NCI-H1092 (cell line): ENCODE data around the gene RRP36.
"Not testable (repeated sequence)": the region's sequence is repeated elsewhere in the genome, so short reads cannot be mapped to it uniquely, and the experiment has no call there.

ENCODE experiments used
- DNase-seq: peaks from one replicate; lab custom pipeline; 2025; lab: John Stamatoyannopoulos, UW

RRP36 gene, protein sequence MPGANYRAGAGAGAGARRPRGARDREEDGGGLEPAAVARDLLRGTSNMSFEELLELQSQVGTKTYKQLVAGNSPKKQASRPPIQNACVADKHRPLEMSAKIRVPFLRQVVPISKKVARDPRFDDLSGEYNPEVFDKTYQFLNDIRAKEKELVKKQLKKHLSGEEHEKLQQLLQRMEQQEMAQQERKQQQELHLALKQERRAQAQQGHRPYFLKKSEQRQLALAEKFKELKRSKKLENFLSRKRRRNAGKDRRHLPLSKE

DNA sequence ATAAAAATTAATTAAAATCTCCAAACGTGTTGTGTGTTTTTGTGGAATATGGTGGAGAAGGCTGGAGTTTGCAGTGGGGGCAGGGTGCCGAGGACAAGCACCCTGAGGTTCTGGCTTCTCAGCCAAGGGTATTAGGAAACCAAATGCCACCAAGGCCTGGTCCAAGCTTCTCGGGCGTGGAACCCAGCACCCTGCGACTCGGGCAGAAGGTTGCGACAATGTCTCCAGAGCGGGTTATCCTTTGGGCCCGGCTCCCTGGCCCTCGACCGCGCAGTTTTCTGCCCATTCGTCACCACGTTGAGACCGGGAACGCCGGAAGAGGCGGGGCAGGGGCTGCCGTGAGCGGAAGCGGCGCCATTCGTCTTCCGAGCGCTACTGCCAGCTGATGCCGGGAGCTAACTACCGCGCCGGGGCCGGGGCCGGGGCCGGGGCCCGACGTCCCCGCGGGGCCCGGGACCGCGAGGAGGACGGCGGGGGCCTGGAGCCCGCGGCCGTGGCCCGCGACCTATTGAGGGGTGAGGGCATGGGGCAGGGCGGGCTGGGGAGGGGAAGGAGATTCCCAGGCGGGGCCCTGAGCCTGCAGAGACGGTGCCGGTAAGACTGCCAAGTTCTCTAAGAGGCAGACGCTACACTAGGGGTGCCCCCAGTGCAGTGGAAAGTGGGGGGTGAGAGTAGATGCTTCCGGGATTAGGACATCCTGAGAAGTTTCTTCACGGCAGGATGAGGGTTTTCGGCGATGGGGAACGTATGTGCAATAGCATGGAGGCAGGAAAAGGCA is at the start of gene RRP36:
RRP36 (plus strand) TSS at position 354 of the 778 bp plus-strand sequence; CDS start at position 386, 32 bp downstream.
- DNase-seq: peak; percentile 51

DNA sequence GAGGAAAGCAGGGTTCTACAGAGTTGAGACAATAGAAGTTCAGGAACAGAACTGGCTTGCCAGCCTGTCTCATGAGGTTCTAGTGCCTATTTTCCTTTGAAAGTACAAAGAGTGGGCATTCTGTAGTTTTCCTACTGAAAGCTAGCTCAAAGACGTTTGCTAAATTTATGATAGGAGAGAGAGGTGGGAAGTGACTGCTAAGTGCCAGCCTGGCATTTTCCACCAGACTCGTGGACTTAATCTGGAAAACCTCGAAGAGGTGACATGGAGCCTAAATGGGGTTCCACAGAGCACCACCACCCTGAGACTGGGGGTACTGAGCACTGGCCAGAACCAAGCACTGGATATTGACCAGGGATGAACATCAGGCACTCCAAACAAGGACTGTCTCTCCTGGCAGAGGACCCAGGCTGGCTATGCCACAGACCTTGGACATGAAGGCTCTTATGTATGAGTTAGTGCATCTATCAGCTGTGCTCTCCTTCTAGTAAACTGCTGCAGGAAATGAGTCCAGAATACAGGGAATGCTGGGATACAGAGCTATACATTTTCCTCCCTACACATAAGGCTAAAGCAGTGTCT is 49.6 kb upstream of the RRP36 start:
- DNase-seq: no peak

DNA sequence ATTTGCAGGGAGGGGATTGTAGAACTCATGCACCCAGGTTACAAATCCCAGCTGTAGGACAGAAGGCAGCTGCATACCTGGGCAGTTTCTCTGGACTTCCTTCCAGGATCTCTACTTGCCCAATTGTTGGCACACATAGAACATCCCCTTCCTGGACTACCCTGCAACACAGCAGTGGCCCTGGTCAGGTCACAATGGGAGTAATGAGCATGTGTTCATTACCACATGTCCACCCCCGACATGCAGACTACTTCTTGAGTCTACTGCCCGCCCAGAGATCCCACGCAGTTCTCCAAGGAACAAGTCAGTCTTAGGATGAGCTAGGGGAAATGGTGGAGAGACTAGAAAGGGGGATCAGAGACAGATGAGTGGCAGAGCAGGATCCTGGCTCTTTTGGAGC is 47.5 kb upstream of the RRP36 start:
- DNase-seq: no peak

DNA sequence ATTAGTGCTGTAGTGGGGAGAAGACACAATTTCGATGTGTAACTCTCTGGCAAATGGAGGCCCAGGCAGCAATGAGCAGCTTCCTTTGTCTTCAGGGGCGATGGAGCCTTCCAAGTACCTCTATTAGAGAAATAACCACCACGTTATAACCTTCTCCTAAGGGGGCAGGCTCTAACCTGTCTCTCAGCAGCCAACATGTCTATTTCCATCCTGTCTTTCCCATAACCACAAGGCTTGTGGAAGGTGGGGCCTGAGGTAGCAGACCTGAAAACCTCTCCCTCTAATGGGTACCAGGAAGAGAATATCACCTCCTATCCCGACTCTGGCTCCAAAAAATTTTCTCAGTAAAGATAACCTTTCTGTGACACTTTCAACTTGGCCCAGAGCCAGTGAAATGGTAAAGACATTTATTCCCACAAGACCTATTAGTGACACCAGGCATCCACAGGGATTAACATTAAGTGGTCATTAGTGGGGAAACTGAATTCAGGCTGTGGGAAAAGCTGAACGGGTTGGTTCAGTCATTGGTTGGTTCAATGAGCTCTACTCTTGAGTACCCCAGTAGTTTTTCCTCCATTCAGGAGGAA is 46.4 kb upstream of the RRP36 start:
- DNase-seq: no peak

DNA sequence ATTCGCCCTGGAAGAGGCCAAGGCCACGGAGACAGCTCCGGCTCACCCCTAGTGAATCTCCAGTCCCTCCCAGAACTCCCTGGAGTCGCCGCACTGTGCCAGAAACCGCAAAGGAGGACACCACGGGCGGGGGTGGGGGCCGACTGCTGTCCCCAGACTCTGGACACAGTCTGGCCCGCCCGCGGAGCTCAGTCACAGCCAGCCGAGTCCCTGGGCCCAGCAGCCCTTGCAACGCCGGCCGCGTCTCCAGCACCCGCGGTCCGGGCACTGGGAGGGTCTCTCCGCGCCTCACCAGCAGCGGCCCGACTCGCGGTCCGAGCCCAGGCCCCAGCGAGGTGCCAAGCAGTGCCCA is 43.0 kb upstream of the RRP36 start:
- no peak for DNase-seq

DNA sequence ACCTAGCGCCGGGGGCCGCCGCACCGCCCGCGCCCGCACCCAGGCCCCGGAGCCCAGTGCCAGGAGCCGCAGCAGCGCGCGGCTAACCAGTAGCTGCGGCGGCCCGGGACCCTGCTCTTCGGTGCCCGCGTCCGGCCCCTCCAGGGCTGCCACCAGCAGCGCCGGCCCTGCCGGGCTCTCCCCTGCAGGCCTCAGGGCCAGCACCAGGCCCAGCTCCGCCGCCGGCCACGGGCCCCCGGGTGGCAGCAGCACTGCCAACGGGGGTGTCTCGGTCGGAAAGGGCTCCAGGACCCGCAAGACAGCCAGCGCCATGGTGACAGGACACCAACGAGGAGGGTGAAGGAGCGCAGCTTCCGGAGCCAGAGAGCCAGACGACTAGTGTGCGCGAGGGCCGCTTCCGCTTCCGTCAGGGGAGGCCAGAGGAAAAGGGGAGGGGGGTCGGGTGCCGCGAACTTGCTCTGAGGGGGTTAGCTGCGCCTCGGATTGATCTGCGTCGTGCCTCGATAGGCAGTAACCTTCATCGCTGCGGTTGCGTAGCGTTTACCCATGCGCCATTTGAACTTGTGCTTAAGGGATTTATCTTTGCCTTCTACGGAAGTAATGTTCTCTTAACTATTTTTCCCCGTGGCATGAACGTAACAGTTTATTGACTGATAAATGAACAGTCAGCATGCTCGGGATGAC is 42.4 kb upstream of the RRP36 start, which contains the start of gene PEX6:
PEX6 (minus strand) TSS at position 343 of the 684 bp plus-strand sequence; CDS start at position 312, 31 bp downstream.
- DNase-seq: peak; percentile 96

DNA sequence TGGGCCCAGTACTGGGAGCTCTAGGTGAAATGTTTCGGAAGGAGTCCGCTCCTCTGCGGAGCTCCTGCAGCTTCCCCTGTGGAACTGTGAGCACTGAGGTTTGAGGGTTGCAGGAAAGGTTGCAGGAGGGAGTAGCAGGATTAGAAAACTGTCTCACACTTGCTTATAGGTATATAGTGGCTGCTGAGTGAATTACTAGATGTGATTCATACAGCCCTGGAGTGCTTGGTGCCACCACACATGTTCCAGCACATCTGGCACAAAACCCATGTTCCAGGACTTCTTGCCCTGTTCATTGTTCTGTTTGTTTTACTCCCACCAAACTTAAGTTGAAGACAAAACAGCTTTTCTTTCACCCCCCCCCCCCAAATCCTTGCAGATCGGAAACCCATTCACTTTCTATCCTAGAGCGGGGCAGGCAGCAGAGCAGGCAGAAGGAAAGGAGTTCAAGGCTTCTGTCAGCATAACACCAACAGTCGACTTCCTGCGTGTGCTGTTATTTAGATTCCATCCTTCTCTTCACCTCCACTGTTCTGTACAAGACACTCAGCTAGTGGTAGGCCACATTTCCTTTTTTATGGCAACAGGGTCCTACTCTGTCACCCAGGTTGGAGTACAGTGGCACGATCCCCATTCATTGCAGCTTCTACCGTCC is 41.8 kb upstream of the RRP36 start:
- DNase-seq: no peak

DNA sequence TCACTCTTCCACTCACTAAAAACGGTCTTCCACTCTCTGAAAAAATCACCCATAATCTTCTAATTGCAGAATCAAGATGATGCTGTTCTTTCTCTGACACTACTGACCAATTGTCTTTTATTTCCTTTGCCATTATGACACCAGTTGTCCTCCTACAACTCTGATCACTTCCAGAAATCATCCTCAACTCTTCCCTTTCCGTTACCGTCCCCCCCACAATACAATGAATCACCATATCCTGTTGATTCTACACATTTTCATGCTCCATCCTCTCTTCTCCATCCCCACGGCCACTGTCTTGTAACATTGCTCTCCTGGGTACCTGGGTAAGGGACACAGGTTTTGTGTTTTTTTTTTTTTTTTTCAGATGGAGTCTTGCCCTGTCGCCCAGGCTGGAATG is 39.6 kb upstream of the RRP36 start:
- no peak for DNase-seq

DNA sequence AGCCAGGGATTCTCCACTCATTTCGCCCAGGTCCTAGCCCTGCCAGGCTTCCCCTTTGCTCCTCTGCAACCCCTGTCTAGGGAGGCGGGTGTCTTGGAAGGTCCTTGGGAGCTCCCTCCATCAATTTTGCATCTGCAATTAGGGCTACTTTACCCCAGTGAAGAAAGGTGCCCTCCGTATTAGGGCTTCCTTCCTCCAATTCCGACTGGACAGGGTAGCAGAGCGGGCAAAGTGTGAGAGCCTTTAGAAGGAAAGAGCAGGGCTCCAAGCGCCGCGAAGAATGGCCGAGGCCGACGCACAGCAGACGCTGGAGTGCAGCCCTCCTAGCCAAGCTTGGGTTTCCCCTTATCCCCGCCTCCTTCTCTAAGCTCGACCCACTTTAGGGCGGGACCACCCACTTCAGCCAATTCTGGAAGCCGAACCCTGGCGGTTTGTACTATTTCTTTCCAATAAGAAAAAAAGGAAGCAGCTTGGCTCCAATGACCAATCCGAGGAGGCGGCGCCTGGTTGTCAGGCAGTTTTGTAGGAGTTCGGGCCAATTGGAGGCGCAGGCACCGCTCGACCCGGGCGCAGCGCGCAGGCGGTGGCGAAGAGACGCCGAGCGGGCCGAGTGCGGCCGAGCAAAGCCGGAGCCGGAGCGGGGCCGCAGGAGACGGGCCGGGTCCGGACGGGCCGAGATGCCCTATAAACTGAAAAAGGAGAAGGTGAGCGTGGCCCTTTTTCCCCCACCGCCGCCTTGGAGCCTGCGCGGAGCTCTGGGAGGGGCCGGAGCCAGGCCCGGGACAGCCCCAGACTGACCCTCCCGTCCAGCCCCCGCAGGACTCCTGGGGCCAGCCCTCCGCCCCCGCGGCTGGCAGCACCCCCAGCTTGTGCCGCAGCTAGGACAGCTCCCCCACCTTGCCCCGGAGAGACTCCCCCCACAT is 37.2 kb upstream of the RRP36 start, which contains the start of gene PPP2R5D:
PPP2R5D (plus strand) TSS at position 570 of the 923 bp plus-strand sequence; CDS start at position 678, 108 bp downstream.
- DNase-seq: peak; percentile 99

DNA sequence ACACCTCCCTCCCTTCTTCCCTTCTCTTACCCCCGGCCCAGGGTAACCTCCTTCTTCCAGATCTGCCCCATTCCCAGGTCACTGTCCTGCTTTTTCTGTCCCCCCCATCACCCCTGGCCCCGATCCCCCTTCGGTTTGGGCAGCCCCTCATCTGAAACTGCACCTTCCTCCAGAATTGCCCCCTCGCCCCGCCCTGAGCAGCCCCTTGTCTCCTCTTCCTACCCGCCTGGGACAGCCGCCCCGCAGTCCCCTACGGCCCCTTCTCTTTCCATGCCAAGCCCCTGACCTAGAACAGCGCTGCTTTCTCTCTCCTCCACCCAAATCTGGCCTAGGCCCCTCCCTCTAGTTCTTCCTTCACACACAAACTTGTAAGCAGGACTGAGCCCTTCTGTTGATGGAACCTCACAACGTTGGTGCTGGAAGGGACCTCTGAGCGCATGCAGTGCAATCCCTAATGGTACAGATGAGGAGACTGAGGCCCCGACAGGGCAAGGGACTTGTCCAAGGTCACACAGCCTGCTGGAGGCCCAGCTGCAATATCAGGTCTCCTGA is 36.4 kb upstream of the RRP36 start:
- no peak for DNase-seq

DNA sequence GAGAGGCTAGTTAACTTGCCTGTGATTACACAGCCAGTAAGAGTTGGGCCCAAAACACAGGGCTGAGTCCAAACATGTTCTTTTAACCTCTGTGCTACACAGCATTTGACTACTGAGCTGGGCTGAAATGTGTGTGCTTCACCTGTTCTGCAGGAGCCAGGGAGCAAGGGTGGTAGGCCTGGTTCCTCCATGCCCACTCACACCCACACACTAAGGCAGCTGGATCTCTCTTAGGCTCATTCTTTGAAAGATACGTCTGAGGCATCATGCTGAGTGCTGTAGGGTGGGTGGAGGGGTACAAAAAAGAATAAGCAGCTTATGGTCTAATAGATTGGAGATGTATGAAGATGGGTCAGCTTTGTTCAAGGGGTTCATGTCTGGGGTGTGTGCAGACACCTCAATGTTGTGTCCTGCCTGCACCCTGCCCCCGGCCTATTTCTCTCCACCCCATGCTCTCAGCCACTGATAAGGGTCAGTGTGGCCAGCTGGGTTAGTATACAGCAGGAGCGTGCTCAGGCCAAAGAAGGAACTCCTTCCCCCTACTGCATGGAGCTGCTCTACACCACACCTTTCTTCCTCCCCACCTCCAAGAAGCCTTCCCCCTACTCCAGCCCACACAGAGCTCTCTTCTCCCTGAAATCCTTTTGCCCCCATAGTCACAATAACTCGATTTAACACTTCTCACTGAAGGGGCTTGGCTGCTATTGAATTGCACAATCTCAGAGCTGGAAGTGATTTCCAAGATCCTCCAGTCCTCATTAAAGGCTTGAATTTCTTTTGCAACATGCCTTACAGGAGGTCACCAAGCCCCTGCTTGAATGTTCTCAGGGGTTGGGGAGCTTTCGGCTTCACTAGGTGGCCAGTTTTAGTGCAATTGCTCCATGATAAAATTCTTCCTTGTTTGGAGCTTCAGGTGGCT is 33.6 kb upstream of the RRP36 start:
- DNase-seq: no peak

DNA sequence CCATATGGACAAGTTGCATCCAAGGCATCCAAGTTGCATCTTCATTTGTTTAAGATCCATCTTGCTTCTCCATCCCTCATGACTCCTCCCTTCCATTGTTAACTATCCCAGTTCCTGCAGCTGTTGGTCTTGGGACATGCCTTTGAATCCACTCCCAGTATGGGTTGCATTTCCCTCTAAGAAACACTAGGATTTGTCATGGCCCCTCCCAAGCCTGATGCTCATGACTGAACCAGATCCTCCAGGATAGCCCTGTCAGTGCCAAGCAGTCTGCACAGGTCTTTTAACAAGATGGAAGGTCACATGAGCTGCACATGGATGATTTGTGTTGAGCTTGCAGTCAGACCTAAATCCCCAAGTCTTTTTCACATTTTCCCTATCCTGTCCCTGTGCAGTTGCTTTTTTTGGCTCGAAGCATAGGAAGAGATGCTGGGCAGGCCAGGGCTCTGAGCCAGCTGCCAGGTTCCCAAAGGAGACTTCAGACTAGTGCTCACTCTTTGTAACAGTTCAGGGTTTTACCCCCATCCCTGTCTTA is 32.9 kb upstream of the RRP36 start:
- no peak for DNase-seq

DNA sequence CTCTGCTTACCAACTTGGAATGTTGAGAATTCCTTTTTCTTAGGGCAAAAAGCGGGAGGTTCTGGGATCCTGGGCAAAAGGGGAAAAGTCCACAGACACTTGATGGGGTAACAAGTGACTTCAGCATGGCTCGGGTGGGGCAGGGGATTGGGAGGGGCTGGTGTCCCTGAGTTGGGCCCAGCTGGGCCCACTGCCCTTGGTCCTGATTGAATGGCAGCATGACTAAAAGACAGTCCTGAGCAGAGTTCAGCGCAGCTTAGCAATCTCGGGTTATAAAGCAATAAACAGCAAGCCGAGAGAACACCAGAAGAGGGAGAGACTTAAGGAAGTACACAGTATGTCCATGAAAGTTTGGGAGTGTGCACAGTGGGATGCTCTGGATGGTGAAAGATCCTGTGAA is 31.5 kb upstream of the RRP36 start:
- no peak for DNase-seq

DNA sequence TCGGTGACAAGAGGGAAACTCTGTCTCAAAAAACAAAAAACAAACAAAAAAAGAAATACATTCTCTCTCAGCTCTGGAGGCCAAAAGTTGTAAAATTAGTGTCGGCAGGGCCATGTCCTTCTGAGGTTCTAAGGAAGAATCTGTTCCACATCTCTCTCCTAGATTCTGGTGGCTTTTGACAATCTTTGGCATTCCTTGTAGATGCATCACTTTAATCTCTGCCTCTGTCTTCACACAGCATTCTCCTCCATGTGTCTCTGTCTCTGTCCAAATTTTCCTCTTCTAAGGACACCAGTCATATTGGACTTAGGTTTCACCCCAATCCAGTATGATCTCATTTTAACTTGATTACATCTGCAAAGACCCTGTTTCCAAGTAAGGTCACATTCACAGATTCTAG is 28.0 kb upstream of the RRP36 start:
- DNase-seq: no peak

DNA sequence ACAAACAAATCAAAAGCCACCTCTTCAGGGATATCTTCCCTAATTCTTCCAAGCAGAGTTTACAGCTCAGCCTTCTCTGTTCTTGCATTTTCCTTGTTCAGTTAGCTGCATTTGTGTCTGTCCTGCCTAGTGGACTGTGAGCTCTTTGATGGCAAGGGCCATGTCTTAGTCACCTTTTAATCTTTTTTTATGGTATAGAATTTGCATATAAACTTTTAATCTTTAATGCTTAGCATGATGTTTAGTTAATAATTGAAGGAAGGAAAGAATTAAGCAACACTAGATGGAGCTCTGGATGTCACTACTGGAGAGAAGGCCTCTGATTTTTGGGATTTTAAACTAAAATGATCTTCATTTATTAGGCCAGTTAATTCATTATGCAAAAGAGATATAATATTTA is 24.9 kb upstream of the RRP36 start:
- DNase-seq: no peak

DNA sequence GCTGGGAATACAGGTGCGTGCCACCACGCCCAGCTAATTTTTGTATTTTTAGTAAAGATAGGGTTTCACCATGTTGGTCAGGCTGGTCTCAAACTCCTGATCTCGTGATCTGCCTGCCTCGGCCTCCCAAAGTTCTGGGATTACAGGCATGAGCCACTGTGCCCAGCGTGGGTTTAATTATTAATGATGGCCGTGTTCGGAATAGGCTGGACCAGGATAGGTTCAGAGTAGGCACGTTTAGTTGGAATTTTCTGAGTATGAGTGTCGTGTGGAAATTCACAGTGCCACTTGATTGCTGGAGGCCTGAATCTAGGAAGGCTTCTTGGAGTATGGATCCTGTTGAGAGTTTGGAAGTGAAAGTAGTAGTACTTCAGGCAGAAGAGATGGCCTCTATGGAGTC is 23.2 kb upstream of the RRP36 start:
- not testable (repeated sequence) for DNase-seq

DNA sequence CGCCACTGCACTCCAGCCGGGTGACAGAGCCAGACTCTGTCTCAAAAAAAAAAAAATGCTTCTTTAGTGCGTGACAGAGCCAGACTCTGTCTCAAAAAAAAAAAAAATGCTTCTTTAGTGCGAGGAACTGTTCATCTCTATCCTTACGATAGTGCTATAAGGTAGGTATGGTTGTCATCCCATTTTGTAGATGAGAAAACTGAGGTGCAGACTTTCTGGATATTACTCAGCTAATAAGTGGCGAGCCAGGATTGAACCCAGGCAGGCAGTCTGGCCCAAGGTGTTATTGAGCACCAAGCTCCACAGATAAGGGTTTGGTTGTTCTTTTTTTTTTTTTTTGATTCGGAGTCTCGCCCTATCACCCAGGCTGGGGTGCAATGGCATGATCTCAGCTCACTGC is 19.6 kb upstream of the RRP36 start:
- DNase-seq: no peak

DNA sequence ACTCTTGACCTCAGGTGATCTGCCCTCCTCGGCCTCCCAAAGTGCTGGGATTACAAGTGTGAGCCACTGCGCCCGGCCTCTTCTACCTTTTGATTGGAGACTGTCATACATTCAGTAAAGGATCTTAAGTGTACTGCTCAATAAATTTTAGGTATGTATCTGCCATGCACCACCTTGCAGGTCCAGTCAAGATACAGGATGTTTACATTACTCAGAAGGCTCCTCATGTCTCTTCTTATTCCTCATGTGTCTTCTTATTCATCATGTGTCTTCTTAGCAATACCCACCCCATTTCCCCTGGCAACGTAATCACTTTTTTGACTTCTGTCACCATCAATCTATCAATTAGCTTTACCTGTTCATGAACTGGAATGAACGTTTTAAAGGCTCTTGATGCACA is 15.6 kb upstream of the RRP36 start:
- no peak for DNase-seq

DNA sequence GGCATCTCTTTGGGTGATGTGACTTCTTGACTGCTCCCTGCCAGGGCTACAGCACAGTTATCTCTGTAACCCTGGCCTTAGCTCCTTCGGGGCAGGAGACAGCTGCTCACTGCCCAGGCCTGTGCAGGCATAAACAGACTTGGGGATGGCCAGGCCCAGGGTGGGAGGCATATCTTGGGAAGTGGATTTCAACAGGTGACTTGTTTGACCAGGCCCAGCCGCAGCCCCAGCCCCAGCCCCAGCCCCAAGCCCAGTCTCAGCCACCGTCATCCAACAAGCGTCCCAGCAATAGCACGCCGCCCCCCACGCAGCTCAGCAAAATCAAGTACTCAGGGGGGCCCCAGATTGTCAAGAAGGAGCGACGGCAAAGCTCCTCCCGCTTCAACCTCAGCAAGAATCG is 15.2 kb upstream of the RRP36 start:
- DNase-seq: no peak
